WTC11 (cell line): ENCODE results near the gene KRTAP12-4. TPM values are rescaled to one million over a fixed set of nuclear protein-coding genes. Genes with fewer than 3 reads are reported as not detected.

ENCODE experiments used
- ATAC-seq: fragments of 200-7000 bp; cut with Tn5 transposase; 2 replicates; pipeline ENCODE4 v1.10.0; 2021; ENCODE audit warnings: mild to moderate bottlenecking, moderate library complexity
- CTCF ChIA-PET: fragments of 300-600 bp; sonication (Branson Sonifier 250); formaldehyde crosslinking; loops from one replicate; lab custom pipeline; 2021; ENCODE audit warnings: antibody characterized with exemption; lab: Charles Lee
- POLR2A ChIA-PET: fragments of 350-600 bp; sonication (Branson Sonifier 250); formaldehyde crosslinking; loops from one replicate; lab custom pipeline; 2021; ENCODE audit warnings: antibody characterized with exemption; lab: Charles Lee
- DNase-seq: peaks from one replicate; pipeline ENCODE4 v3.0.0; 2021; ENCODE audit warnings: low spot score
- H3K27ac Mint-ChIP-seq: 2 replicates; pipeline ENCODE4 v1.8.0; 2021; ENCODE audit warnings: mixed read lengths
- H3K27me3 Mint-ChIP-seq: 2 replicates; pipeline ENCODE4 v1.8.0; 2021; ENCODE audit warnings: low read depth, mild to moderate bottlenecking, moderate library complexity, mixed read lengths
- H3K36me3 Mint-ChIP-seq: 2 replicates; pipeline ENCODE4 v1.8.0; 2021; ENCODE audit warnings: mixed read lengths
- H3K4me1 Mint-ChIP-seq: 2 replicates; pipeline ENCODE4 v1.8.0; 2022; ENCODE audit warnings: mixed read lengths
- H3K4me3 Mint-ChIP-seq: 2 replicates; pipeline ENCODE4 v1.8.0; 2021; ENCODE audit warnings: mild to moderate bottlenecking, moderate library complexity, mixed read lengths
- H3K9me3 Mint-ChIP-seq: 2 replicates; pipeline ENCODE4 v1.8.0; 2021; ENCODE audit warnings: mixed read lengths
- ATF2 ChIP-seq: sonication (generic); formaldehyde crosslinking; IDR thresholded peaks from 2 replicates; pipeline ENCODE4 v1.8.1; 2022; ENCODE audit warnings: low read depth, missing genetic modification reagents, borderline replicate concordance
- ETV6 ChIP-seq: sonication (generic); formaldehyde crosslinking; IDR thresholded peaks from 2 replicates; pipeline ENCODE4 v1.8.1; 2022; ENCODE audit warnings: mild to moderate bottlenecking, missing genetic modification reagents
- GTF2I ChIP-seq: fragments of 250-450 bp; sonication (Bioruptor Pico); conservative IDR thresholded peaks from 2 replicates; pipeline ENCODE4 v1.4.0; 2021; ENCODE audit warnings: mild to moderate bottlenecking
- HMGXB4 ChIP-seq: sonication (generic); formaldehyde crosslinking; IDR thresholded peaks from 2 replicates; pipeline ENCODE4 v1.8.1; 2023; ENCODE audit warnings: mild to moderate bottlenecking, moderate library complexity, missing genetic modification reagents
- NFATC4 ChIP-seq: fragments of 250-450 bp; sonication (Bioruptor Pico); IDR thresholded peaks from 2 replicates; pipeline ENCODE4 v1.9.0; 2021; ENCODE audit warnings: mild to moderate bottlenecking
- NFE2L1 ChIP-seq: sonication (generic); formaldehyde crosslinking; IDR thresholded peaks from 2 replicates; pipeline ENCODE4 v1.8.1; 2023; ENCODE audit warnings: missing genetic modification reagents
- NFYB ChIP-seq: sonication (generic); formaldehyde crosslinking; conservative IDR thresholded peaks from 2 replicates; pipeline ENCODE4 v1.8.0; 2022; ENCODE audit warnings: low read depth, missing genetic modification reagents
- NR2C2 ChIP-seq: sonication (generic); formaldehyde crosslinking; IDR thresholded peaks from 2 replicates; pipeline ENCODE4 v1.8.0; 2022; ENCODE audit warnings: mild to moderate bottlenecking, missing genetic modification reagents
- NR3C1 ChIP-seq: sonication (generic); formaldehyde crosslinking; conservative IDR thresholded peaks from 2 replicates; pipeline ENCODE4 v1.8.1; 2023; ENCODE audit warnings: low read depth, mild to moderate bottlenecking, missing genetic modification reagents
- SP1 ChIP-seq: sonication (generic); formaldehyde crosslinking; conservative IDR thresholded peaks from 2 replicates; pipeline ENCODE4 v1.8.1; 2022; ENCODE audit warnings: missing genetic modification reagents
- TP53 ChIP-seq: sonication (generic); formaldehyde crosslinking; IDR thresholded peaks from 2 replicates; pipeline ENCODE4 v1.8.1; 2023; ENCODE audit warnings: mild to moderate bottlenecking, missing genetic modification reagents
- USF1 ChIP-seq: sonication (generic); formaldehyde crosslinking; IDR thresholded peaks from 2 replicates; pipeline ENCODE4 v1.8.0; 2022; ENCODE audit warnings: mild to moderate bottlenecking, missing genetic modification reagents
- ZNF121 ChIP-seq: sonication (generic); formaldehyde crosslinking; IDR thresholded peaks from 2 replicates; pipeline ENCODE4 v1.8.0; 2023; ENCODE audit warnings: missing genetic modification reagents
- ZNF138 ChIP-seq: sonication (generic); formaldehyde crosslinking; conservative IDR thresholded peaks from 2 replicates; pipeline ENCODE4 v1.8.1; 2022; ENCODE audit warnings: mild to moderate bottlenecking, moderate library complexity, missing genetic modification reagents
- ZNF232 ChIP-seq: sonication (generic); formaldehyde crosslinking; IDR thresholded peaks from 2 replicates; pipeline ENCODE4 v1.8.0; 2022; ENCODE audit warnings: mild to moderate bottlenecking, missing genetic modification reagents
- ZNF423 ChIP-seq: fragments of 250-450 bp; sonication (Bioruptor Pico); IDR thresholded peaks from 2 replicates; pipeline ENCODE4 v2.1.2; 2022; ENCODE audit warnings: mild to moderate bottlenecking, moderate library complexity
- total RNA-seq: library from RNA; stranded (reverse); gene quantifications from 3 replicates; pipeline ENCODE4 v1.2.3, GENCODE V29; 2021
- TF ChIP-seq, protein P1 (sequence below): fragments of 250-450 bp; sonication (Bioruptor Pico); IDR thresholded peaks from 2 replicates; pipeline ENCODE4 v2.1.2; 2022; ENCODE audit warnings: mild to moderate bottlenecking, moderate library complexity

Gene KRTAP12-4
- total RNA-seq, 1 experiment from 2014 or later, result not detected

DNA sequence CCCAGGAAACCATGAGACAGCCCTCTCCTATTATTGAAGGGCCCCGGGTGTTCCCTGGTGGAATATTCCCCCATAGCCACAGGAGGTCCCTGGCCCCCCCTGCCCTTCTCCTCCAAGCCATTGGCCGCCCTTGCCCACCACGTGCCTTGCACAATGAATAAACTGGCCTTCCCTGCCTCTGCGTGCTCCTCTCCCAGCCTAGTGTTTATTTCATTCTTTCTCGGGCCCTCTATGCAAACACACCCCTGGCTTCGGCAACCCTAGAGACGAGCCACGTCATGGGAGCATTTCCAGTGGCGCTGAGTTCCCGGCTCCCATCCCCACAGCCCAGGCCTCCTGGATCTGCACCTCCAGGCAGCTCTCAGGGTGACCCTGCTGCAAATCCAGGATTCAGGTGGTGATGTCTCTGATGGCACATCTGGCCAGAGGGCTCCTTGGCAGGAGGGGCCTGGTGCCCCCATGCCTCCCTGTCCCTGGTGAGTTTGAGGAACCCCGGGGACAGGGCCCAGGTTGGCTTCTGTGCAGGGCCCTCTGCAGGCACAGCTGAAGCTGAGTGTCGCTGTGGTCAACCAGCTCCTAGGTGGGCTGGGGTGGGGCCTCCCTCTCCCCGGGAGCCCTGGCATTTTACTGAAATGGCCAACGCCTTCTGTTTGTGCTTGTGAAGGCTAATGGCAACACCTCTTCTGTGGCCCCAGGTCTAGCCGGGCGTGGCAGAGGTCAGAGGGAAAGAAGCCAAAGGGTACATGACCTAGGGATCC lies 48.7 kb upstream of the KRTAP12-4 start (continued):
- TF ChIP-seq USF1 (CRISPR knock-in tag) (no peak), SP1 (CRISPR knock-in tag) (0 out of 2 replicates have a peak, but pooled peaks have one; percentile 2), NFATC4 (no peak), ETV6 (no peak), ATF2 (CRISPR knock-in tag) (no peak), ZNF232 (no peak)
- TF ChIP-seq, protein P1, sequence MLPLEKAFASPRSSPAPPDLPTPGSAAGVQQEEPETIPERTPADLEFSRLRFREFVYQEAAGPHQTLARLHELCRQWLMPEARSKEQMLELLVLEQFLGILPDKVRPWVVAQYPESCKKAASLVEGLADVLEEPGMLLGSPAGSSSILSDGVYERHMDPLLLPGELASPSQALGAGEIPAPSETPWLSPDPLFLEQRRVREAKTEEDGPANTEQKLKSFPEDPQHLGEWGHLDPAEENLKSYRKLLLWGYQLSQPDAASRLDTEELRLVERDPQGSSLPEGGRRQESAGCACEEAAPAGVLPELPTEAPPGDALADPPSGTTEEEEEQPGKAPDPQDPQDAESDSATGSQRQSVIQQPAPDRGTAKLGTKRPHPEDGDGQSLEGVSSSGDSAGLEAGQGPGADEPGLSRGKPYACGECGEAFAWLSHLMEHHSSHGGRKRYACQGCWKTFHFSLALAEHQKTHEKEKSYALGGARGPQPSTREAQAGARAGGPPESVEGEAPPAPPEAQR (CRISPR knock-in tag), result no peak

DNA sequence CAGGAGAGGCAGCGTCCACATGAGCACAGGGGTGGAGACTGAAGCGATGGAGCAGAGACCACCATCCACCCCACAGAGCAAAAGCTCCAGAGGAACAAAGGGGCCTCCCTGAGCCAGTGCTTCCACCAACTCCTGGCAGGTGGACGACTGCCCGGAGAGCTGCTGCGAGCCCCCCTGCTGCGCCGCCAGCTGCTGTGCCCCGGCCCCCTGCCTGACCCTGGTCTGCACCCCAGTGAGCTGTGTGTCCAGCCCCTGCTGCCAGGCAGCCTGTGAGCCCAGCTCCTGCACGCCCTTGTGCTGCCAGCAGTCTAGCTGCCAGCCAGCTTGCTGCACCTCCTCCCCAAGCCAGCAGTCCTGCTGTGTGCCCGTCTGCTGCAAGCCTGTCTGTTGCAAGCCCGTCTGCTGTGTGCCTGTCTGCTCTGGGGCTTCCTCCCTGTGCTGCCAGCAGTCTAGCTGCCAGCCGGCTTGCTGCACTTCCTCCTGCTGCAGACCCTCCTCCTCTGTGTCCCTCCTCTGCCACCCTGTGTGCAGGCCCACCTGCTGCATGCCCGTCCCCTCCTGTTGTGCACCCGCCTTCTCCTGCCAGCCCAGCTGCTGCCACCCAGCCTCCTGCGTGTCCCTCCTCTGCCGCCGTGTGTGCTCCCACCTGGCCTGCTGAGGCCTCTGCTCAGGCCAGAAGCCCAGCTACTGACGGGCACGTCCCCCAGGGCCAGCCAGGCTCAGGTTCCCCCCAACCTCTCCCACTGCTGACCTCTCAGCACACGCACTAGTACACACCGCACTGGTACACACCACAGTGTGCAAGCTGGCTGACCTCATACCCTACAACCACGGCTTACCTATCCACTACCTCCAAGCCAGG lies 47.9 kb upstream of the KRTAP12-4 start:
- no peak for ATAC-seq
- peak overlapping the region; percentile 43 for H3K4me3 Mint-ChIP-seq
- H3K4me1 Mint-ChIP-seq, result peaks cover 82% of the 10 kb centered on the region
- H3K27me3 Mint-ChIP-seq, result peaks cover 22% of the 10 kb centered on the region
- no peak for DNase-seq
- 0 out of 2 replicates have a peak, but pooled peaks have one; percentile 40 for TF ChIP-seq TP53 (CRISPR knock-in tag)
- 0 out of 2 replicates have a peak, but pooled peaks have one; percentile 18 for TF ChIP-seq SP1 (CRISPR knock-in tag)
- TF ChIP-seq ZNF138 (CRISPR knock-in tag), result peak; percentile 56; the same call in 1 of the 2 replicates
- no peak for TF ChIP-seq GTF2I
- TF ChIP-seq ETV6, result 0 out of 2 replicates have a peak, but pooled peaks have one; percentile 18
- no peak for TF ChIP-seq ZNF423 (CRISPR knock-in tag)
- ChIA-PET POLR2A (no interaction called here), CTCF (interaction anchor here (0.5 to 2.6 kb wide), 9 partner anchors 8 to 334 kb away, joined by 3 to 10 read pairs (median 3); no protein-coding TSS in a partner anchor)
- H3K27ac Mint-ChIP-seq, result peak overlapping the region; percentile 94
- H3K9me3 Mint-ChIP-seq, result no peaks in the 10 kb centered on the region
- H3K36me3 Mint-ChIP-seq, result no peaks in the 10 kb centered on the region

DNA sequence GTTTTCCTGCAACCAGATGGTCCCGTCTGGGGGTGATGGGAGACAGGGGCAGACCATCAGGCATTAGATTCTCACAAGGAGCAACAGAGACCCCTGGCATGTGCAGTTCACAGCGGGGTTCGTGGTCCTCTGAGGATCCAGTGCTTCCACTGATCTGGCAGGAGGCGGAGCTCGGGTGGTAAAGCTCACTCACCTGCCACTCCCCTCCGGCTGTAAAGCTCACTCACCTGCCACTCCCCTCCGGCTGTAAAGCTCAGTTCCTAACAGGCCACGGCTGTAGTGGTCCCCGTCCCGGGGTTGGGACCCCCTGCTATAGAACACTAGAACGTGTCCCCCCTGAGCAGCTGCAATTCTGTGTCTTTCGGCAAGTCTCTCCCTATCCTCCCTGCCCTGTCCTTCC lies 47.1 kb upstream of the KRTAP12-4 start:
- POLR2A ChIA-PET, result no interaction called here
- DNase-seq, result no peak
- Mint-ChIP-seq H3K36me3 (no peaks in the 10 kb centered on the region), H3K4me3 (peak overlapping the region; percentile 26; the same call in 1 of the 2 replicates), H3K4me1 (peaks cover 88% of the 10 kb centered on the region), H3K27me3 (peaks cover 15% of the 10 kb centered on the region), H3K27ac (peak overlapping the region; percentile 80), H3K9me3 (no peaks in the 10 kb centered on the region)
- TF ChIP-seq ZNF121 (CRISPR knock-in tag) (no peak), NFE2L1 (CRISPR knock-in tag) (no peak), NFYB (CRISPR knock-in tag) (no peak), ETV6 (no peak), HMGXB4 (CRISPR knock-in tag) (no peak), NR3C1 (no peak), NR2C2 (no peak)
- TF ChIP-seq, protein P1 (CRISPR knock-in tag), result no peak
- CTCF ChIA-PET, result interaction anchor here (0.5 to 2.6 kb wide), 6 partner anchors 9 to 334 kb away, joined by 3 to 10 read pairs (median 3); no protein-coding TSS in a partner anchor
- ATAC-seq, result no peak
